Measurements from ENCODE around the gene HIRA. TPM values are rescaled to one million over a fixed set of nuclear protein-coding genes. Genes with fewer than 3 reads are reported as not detected.

HIRA gene
- total RNA-seq, 1 donor from 2014 or later = 15.8 TPM

DNA sequence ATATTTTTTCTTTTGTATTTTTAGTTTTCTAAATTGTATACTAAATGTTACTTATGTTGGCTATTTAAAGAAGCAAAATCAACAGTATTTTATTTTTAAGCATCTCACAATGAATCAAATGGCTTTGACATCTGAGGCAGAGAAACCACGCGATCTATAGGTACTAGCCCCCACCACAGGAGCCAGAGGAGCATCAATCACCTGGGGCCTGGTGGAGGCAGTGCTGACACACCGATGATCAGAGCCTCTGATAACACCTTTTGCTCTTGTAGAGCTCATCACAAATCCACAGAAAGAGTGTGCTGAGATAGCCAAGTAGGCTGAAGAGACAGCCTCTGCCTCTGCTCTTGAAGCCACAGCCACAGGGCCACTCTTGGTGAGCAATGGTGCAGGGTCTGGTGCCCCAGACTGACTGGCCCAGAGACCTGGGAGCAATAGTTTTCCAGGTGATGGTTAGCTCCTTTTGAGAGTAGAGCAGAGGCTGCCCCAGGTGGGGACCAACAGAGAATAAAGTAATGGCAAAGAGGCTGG, 25.2 kb downstream of the HIRA start:
- ATAC-seq = no peak

DNA sequence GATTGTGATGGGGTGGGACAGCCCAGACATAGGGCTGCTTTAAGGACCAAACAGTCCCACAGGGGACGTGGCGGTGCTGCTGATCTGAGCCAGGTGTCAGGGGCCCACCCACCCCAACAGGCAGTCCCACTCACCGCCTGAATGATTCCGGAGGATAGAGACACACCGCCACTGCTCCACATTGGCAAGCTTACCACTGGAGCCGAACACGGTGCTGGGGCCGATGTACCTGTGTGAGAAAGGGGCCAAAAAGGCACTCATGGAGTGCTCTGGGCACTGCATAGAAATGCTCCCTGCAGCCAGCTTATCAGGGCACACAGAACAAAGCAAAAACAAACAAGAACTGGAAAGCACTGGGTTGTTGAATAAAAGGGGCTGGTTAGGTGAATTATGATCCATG, 25.9 kb downstream of the HIRA start:
- no peak for ATAC-seq

DNA sequence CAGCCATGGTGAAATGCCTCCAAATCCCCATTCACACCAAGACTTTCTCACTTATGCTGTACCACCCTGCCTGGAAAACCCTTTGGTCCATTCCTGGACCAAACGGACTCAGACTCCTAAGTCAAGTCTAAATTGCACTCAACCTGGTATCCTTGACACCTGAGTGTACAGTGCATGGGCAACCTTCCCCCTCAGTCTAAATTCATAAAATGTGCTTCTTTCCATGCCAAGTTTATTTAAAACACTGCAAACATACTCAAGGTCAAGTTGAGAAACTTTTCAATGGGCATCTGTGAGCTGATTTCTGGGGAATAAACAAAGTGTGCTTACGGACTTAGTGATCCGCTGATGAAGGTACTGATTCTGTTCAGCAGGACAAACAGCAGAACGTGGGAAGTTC, 26.4 kb downstream of the HIRA start:
- ATAC-seq = no peak

DNA sequence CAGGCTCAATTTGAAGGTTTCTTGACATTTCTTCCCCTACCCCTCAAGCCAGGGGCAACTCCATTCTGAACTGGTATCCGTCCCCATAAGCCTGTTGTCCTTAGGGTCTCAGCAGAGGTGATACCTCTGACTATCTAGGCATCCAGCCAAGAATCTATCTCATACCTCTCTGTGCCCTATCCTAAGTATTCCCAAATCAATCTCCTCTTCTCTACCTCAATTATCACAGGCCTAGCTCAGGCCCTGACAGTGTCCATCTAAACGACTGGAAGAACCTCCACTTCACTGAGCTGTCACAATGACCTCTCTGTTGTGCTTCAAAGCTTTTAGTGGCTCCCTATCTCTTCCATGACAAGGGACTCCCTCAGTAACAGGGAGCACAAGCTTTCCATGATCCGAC, 26.9 kb downstream of the HIRA start:
- no peak for ATAC-seq

GRCh38 chr22:19402642-19403191, 28.8 kb downstream of the HIRA start:
- no peak for ATAC-seq

DNA sequence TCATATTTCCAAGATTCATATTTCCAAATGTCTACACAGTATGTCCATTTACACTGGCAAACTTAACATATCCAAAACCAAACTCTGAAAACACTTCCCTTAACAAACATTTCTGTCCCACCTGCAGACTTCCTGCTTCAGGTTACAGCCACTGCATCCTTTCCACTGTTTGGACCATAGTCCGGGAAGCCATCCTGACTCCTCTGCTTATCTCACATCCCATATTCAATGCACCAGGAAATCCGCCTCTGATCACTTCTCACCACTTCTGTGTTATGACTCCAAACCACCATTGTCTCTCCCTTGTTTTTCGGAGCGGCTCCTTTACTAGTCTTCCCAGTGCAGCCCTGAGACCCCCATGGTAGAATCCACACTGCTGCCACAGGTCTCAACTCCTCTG, 30.1 kb downstream of the HIRA start:
- no peak for ATAC-seq

GRCh38 chr22:19400881-19401280, 30.7 kb downstream of the HIRA start:
- ATAC-seq = no peak

DNA sequence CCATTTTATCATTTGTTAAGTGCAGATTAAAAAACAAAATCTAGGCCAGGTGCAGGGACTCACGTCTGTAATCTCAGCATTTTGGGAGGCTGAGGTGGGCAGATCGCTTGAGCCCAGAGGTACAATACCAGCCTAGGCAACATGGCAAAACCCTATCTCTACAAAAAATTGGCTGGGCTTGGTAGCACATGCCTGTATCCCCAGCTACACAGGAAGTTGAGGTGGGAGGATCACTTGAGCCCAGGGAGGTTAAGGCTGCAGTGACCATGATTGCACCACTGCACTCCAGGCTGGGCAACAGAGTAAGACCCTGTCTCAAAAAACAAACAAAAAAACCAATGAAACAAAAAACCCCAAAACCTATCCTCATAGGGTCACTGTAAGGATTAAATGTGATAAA, 32.9 kb downstream of the HIRA start:
- ATAC-seq = no peak

GRCh38 chr22:19398206-19398605, 33.3 kb downstream of the HIRA start:
- no peak for ATAC-seq

- ATAC-seq = no peak
Measured at GRCh38 chr22:19397734-19398104, 33.8 kb downstream of the HIRA start.

DNA sequence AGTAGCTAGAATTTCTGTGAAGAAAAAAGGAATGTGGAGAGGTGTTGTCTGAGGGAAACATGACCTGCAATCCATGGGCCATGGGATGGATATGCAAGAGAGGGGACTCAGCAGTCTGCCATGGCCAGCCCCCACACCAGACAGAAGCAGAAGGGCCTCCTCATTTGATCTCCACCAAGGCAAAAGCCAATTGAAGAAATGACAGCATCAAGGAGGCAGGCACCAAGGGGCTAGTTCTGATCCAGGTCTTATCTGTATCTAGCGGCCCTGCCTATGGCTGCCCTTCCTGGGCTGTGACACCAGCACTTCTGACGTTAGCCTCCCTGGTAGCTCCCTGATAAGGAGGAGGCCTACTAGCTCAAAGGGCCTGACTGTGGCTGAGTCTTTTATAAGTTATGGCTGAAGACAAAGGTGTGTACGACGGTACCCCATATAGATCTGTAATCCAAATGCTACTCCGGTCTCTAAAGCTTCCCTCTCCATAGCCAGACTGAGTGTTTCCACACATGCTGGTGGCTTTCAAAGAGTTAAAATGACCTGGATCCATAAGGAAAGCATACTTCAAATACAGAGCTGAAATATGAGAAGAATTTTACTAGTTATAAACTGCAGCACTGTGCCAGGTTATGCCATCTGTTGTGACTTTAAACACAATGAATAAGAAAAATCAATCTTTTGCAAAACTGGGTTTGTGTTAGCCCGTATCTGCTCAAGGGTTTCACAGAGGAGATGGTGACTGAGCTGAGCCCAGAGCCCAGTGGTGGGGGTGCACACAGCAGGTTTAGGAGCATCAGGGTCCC, 34.4 kb downstream of the HIRA start:
- ATAC-seq = no peak

DNA sequence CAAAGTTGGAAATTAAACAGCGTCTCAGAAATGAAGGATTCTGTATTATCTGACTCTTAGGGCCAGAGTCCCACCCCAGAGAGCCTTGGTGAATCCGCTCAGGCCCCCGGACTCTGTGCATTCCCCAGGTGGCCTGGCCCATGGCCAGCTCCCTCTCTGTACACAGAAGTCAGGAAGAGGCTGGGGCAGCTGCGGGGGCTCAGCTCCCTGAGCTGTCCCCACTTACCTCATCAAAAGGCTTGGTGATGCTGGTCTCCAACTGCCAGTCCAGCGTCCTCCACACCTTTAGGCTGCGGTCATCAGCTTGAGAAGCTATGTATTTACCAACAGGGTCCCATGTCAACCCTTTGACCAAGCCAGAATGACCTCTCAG, 35.0 kb downstream of the HIRA start:
- no peak for ATAC-seq

GRCh38 chr22:19395276-19395675, 36.3 kb downstream of the HIRA start:
- ATAC-seq = no peak

DNA sequence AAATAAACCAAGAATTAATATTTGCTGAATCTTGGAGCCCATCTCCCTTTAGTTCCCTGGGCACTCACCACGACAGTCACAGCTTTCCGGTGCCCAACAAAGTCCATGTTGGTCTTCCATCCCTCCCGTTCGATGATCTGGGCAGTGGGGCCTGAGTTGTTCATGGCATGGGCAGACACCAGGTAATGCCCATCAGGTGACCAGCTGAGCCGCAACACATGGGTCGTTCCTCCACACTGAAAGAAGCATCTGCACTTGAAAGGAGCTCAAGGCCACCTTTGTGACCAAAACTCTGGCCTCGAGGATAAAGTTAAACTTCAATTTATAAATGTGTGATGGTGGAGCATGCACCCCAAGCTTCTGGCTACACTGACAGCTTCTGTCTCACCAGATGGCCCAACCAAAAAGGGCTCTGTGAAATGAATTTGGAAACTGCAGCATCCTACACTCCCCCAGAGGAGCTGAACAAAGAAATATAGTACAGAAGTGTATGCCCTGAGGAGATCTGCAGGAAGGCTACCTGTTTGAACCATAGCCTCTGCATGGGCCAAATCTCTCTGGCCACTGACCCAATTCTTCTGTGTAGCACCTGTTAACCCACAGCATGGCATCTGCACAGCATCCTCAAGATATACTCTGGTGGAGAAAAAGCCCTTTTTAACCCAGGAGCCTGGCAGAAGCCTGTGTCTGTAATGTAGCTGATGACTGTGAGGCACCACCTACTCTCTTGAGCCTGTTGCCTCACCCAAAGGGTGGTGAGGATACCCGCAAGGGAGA, 37.1 kb downstream of the HIRA start:
- ATAC-seq = no peak

DNA sequence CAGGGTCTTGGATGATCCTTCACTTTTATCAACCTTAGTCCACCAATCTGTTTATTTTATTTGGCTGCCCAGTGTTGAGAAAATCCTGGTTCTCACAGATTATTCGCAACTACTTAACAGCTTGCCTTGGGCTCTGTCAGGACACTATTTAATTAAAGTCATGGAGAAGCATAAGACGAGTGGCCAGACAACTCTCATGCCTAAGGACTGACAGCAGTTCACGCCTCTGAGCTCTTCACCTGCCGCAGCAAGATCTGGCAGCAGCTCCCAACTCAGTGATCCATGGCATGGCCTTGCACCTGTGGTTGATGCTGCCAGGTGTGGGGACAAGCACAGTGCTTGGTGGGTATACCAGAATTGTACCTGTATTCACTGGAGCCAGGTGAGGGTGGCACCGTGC, 37.8 kb downstream of the HIRA start:
- ATAC-seq = no peak

GRCh38 chr22:19387575-19387974, 44.0 kb downstream of the HIRA start:
- ATAC-seq = no peak

DNA sequence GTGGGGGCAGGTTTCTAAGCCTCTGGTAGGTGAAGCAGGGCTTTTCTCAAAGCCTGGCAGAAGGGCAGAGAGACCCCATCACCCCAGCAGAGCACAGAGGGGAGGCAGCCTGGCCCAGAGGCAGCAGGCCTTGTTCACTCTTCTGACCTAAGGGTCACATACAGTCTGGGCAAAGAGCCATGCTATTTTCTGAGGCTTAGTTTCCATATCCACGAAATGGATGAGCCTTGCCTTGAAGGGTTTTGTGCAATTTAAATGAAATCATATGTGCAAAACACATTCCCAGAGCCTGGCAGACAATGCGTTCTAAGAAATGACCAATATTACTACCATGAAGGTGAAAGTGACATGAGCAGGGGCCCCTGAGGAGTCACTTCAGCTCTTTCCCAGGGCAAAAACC, 44.5 kb downstream of the HIRA start:
- ATAC-seq = no peak

DNA sequence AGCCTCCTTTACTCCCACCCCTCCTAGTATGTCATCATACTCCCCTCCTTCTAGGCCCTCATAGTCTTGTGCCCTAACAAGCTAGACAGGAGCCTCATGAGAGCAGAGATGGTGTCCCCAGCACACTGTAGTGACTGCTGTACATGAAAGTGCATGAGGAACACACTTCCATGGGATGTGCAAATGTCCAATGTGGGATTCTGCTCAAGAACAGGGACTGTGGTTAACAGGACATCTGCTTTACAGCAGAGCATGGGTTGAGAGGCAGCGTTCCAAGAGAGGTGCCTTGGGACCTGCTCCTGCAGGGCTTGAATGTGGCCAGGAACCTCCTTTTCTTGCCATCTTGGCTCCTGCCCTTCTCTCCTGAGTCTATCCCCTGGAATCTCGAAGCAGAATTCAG, 45.3 kb downstream of the HIRA start:
- no peak for ATAC-seq

DNA sequence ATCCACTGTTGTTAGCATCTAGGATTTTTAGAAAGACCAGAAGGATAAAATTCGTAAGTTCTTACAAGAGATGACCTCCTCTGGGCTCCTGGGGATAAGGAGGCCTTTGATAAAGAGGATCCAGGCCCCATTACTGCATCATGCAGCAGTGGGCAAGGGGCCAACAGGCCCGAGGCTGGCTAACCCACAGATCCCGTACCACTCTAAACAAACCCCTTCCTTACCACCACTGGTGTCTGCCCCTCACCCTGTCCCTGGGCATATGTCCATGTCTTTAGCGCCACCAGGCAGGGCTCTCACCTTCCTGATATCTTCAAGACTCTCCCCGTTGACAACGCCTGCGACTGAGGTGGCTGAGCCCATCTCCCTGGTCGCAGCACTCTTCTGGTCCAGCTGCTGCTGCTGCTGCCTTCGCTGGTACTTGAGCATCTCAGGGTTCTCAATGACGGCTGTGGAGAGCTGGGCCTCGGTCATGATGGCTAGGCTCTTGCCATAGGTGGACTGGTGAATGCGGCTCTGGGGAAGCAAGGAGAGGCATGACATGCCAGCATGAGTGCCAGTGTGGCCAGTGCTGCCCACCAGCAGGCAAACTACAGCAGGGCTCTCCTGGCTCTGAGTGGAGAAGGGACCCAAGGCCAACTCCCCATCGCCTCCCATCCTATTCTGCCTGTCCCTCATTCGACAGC, 46.2 kb downstream of the HIRA start:
- ATAC-seq = no peak

DNA sequence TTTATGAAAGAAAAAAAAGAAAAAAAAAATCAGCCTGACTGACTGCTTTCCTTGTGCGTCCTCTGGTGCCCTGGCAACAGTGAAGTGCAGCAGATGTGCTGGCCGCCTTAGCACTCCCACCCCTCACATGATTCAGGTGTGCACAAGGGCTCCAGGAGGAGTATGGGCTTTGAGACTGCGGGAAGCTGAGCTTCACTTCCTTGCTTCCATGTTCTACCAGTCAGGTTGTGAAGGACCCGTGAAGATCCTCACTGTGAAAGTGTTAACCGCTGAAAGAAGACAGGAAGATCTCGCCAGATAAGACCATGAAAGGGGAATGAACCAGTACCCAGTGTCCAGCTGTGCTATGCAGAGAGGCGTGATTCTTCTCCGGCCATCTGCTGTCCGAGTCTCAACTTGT, 48.2 kb downstream of the HIRA start:
- ATAC-seq = no peak

GRCh38 chr22:19382240-19382639, 49.3 kb downstream of the HIRA start:
- no peak for ATAC-seq

- ATAC-seq = peak; percentile 23
Measured at GRCh38 chr22:19378344-19378674, 53.2 kb downstream of the HIRA start.
